HL-60 (cell line): ENCODE results near the gene CACNG4.

ENCODE experiments used
- DNase-seq, 2 experiments: peaks; one replicate each; pipeline ENCODE4 v3.0.0-alpha.2; 2010 to 2020; ENCODE audit warnings: low read depth in 1 of 2, low spot score in 1 of 2
- H3K27ac ChIP-seq: fragments of 250-450 bp; sonication (Bioruptor Pico); replicated peaks from 2 replicates; pipeline ENCODE4 v1.5.1; 2020; ENCODE audit warnings: mild to moderate bottlenecking, moderate library complexity
- H3K27me3 ChIP-seq: fragments of 250-450 bp; sonication (Bioruptor Pico); 2 replicates; pipeline ENCODE4 v1.5.1; 2021; ENCODE audit warnings: mild to moderate bottlenecking, moderate library complexity; ENCODE audit not compliant: insufficient read depth, poor library complexity, severe bottlenecking
- H3K4me3 ChIP-seq: replicated peaks from 2 replicates; pipeline ENCODE4 v1.5.1; 2011; ENCODE audit warnings: mild to moderate bottlenecking, control low read depth, low read length; ENCODE audit not compliant: insufficient read depth
- GABPA ChIP-seq: IDR thresholded peaks from 2 replicates; pipeline ENCODE4 v1.6.1; 2012; ENCODE audit warnings: low read depth
- POLR2AphosphoS5 ChIP-seq: IDR thresholded peaks from 2 replicates; pipeline ENCODE4 v1.6.1; 2012; ENCODE audit warnings: low read depth
- SPI1 ChIP-seq: IDR thresholded peaks from 2 replicates; pipeline ENCODE4 v1.6.1; 2012; ENCODE audit warnings: low read depth, mild to moderate bottlenecking, borderline replicate concordance
- TF ChIP-seq, protein P1 (sequence below): IDR thresholded peaks from 2 replicates; pipeline ENCODE4 v1.6.1; 2012; ENCODE audit warnings: low read depth; ENCODE audit not compliant: insufficient replicate concordance
- TF ChIP-seq, protein P2 (sequence below): IDR thresholded peaks from one replicate; pipeline ENCODE4 v1.5.1; 2011; ENCODE audit warnings: low read length, control low read depth, inconsistent platforms; ENCODE audit not compliant: insufficient read depth

CACNG4 gene

DNA sequence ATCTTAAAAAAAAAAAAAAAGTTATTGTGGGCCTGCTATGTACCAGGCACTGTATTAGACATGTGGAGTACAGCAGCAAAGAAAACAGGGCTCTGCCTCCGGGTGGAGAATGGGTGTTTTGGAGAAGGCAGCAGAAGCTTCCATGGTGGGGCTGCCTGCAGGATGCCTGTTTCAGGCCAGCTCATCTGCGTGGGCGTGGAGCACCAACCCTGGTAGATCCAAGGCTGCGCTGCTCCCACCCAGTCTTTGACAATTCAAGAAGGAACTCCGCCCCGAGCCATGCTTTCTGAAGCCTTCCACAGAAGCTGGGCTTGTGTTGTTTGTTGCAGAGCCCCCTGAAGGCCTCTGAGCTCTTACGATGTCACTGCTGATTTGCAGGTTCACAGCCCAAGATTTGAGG is 56.7 kb downstream of the CACNG4 start:
- DNase-seq, result no peak
- TF ChIP-seq GABPA (no peak), SPI1 (no peak), POLR2AphosphoS5 (no peak)
- TF ChIP-seq, protein P1, sequence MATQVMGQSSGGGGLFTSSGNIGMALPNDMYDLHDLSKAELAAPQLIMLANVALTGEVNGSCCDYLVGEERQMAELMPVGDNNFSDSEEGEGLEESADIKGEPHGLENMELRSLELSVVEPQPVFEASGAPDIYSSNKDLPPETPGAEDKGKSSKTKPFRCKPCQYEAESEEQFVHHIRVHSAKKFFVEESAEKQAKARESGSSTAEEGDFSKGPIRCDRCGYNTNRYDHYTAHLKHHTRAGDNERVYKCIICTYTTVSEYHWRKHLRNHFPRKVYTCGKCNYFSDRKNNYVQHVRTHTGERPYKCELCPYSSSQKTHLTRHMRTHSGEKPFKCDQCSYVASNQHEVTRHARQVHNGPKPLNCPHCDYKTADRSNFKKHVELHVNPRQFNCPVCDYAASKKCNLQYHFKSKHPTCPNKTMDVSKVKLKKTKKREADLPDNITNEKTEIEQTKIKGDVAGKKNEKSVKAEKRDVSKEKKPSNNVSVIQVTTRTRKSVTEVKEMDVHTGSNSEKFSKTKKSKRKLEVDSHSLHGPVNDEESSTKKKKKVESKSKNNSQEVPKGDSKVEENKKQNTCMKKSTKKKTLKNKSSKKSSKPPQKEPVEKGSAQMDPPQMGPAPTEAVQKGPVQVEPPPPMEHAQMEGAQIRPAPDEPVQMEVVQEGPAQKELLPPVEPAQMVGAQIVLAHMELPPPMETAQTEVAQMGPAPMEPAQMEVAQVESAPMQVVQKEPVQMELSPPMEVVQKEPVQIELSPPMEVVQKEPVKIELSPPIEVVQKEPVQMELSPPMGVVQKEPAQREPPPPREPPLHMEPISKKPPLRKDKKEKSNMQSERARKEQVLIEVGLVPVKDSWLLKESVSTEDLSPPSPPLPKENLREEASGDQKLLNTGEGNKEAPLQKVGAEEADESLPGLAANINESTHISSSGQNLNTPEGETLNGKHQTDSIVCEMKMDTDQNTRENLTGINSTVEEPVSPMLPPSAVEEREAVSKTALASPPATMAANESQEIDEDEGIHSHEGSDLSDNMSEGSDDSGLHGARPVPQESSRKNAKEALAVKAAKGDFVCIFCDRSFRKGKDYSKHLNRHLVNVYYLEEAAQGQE, result no peak
- TF ChIP-seq, protein P2, sequence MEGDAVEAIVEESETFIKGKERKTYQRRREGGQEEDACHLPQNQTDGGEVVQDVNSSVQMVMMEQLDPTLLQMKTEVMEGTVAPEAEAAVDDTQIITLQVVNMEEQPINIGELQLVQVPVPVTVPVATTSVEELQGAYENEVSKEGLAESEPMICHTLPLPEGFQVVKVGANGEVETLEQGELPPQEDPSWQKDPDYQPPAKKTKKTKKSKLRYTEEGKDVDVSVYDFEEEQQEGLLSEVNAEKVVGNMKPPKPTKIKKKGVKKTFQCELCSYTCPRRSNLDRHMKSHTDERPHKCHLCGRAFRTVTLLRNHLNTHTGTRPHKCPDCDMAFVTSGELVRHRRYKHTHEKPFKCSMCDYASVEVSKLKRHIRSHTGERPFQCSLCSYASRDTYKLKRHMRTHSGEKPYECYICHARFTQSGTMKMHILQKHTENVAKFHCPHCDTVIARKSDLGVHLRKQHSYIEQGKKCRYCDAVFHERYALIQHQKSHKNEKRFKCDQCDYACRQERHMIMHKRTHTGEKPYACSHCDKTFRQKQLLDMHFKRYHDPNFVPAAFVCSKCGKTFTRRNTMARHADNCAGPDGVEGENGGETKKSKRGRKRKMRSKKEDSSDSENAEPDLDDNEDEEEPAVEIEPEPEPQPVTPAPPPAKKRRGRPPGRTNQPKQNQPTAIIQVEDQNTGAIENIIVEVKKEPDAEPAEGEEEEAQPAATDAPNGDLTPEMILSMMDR, result no peak
- Histone ChIP-seq H3K27ac (no peak overlapping the region), H3K27me3 (no peaks in the 10 kb centered on the region), H3K4me3 (no peak overlapping the region)

DNA sequence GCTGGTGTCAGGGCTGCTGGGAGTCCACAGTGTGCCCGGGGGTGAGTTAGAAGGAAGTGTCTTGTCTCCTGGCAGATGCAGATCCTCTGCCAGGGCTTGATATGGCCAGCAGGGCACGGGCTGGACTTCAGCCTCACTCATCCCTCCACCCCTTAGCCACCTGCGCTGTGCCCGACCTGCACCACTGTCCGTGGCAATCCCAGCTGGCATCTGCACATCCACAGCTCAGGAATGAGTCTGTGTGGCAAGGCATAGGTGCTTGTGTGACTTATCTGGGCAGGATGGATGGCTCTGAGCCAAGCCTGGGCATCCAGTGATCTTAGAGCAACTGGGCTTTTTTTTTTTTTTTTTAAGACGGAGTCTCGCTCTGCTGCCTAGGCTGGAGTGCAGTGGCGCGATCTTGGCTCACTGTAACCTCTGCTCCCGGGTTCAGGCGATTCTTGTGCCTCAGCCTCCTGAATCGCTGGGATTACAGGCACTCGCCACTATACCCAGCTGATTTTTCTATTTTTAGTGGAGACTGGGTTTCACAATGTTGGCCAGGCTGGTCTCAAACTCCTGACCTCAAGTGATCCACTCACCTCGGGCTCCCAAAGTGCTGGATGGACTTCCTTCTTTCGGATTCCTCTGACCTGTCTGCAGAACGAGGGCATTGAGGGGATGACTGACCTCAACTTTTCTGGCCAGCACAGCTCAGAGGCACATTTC is 57.4 kb downstream of the CACNG4 start:
- DNase-seq, result no peak
- Histone ChIP-seq H3K27ac (no peak overlapping the region), H3K4me3 (no peak overlapping the region), H3K27me3 (no peaks in the 10 kb centered on the region)
- TF ChIP-seq, protein P2, result no peak
- TF ChIP-seq SPI1 (no peak), GABPA (no peak), POLR2AphosphoS5 (no peak)
- TF ChIP-seq, protein P1, result no peak

DNA sequence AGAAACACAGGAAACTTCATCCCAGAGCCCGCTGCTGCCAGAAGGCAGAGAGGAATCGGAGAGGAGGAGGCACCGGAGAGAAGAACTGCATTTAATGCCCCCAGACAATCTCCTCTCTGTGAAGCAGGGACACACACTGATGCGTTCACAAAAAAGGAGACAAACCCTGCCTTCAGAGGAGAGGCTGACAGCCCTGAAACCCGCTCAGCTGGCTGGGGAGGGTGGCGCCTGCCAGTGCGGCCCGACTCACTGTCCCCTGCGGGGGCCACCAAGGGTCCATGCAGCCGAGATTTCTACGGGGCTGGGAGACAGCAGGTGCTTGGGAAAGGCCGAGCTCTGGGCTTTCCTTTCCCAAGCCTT is 57.9 kb downstream of the CACNG4 start:
- TF ChIP-seq SPI1 (no peak), POLR2AphosphoS5 (no peak), GABPA (no peak)
- TF ChIP-seq, protein P1, result no peak
- TF ChIP-seq, protein P2, result no peak
- no peak for DNase-seq
- Histone ChIP-seq H3K27ac (no peak overlapping the region), H3K4me3 (no peak overlapping the region), H3K27me3 (no peaks in the 10 kb centered on the region)
